GM13977 (cell line): Measurements from ENCODE around the gene ARHGAP22.

Source experiments
- DNase-seq: peaks from one replicate; pipeline ENCODE4 v3.0.0; 2012; ENCODE audit warnings: low spot score
- in situ Hi-C: fragments of 300-500 bp; cut with MboI; formaldehyde crosslinking; loops from one replicate; pipeline ENCODE4 v1.12.0; 2022; ENCODE audit warnings: low sequenced_read_pairs, low pct_unique_long_range_greater_than_20kb, mixed read lengths, inconsistent platforms; ENCODE audit not compliant: unreplicated experiment
- TF ChIP-seq, protein P1 (sequence below): IDR thresholded peaks from 2 replicates; pipeline ENCODE4 v1.5.1; 2012; ENCODE audit warnings: mild to moderate bottlenecking, control low read depth; ENCODE audit not compliant: insufficient read depth; ENCODE audit errors: extremely low read depth, missing control alignments

Gene ARHGAP22

DNA sequence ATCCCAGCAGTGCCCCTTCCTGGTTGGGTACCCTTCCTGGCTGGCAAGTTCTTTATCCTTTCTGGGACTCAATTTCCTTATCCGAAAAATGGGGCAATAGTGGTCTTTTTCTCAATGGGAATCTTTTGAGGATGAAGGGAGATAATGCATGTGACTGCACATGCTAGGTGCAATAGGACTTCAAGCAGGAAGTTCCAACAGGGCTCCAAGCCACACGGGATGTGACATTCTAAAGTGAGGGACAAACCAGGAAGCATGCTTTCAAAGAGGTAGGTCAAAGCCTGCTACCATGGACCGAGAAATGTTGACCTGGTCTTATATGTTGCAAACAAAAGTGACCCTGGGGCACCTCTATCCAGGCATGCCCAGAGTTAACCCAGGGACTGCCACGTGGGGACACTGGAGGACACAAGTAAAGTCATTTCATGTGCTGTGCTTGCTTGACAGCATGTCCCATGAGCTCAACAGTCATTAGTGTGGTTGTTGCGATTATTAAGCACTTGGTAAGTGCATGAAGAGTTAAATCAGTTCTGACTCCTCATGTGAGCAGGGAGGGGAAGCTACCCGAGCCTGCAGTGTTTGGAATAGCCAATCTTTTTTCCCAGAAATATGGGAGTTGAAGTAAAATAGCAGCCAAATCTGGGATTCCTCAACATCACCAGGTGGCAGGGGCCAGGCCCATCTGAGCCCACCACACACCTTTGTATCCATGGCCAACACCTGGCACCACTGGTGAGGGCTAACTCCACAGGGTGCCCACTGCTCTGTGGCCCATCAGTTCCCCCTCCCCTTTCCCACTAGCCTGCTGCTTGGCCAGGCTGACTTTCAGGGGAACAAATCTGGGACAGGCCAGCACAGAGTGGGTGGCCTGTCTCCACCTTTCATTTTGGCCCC is 5.7 kb downstream of the ARHGAP22 start:
- in situ Hi-C loops: loop anchor here (10.0 kb wide), 1 partner anchor 54 kb away; no protein-coding TSS in a partner anchor
- no peak for DNase-seq
- TF ChIP-seq, protein P1, sequence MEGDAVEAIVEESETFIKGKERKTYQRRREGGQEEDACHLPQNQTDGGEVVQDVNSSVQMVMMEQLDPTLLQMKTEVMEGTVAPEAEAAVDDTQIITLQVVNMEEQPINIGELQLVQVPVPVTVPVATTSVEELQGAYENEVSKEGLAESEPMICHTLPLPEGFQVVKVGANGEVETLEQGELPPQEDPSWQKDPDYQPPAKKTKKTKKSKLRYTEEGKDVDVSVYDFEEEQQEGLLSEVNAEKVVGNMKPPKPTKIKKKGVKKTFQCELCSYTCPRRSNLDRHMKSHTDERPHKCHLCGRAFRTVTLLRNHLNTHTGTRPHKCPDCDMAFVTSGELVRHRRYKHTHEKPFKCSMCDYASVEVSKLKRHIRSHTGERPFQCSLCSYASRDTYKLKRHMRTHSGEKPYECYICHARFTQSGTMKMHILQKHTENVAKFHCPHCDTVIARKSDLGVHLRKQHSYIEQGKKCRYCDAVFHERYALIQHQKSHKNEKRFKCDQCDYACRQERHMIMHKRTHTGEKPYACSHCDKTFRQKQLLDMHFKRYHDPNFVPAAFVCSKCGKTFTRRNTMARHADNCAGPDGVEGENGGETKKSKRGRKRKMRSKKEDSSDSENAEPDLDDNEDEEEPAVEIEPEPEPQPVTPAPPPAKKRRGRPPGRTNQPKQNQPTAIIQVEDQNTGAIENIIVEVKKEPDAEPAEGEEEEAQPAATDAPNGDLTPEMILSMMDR: no peak

GRCh38 chr10:48598243-48598935 is 6.5 kb downstream of the ARHGAP22 start:
- no peak for DNase-seq
- in situ Hi-C loops: loop anchor here (10.0 kb wide), 1 partner anchor 54 kb away; no protein-coding TSS in a partner anchor
- TF ChIP-seq, protein P1: no peak

- in situ Hi-C loops: loop anchor here (10.0 kb wide), 1 partner anchor 51 kb away; no protein-coding TSS in a partner anchor
- TF ChIP-seq, protein P1: no peak
- no peak for DNase-seq
Measured at GRCh38 chr10:48595539-48595932, 9.3 kb downstream of the ARHGAP22 start.

DNA sequence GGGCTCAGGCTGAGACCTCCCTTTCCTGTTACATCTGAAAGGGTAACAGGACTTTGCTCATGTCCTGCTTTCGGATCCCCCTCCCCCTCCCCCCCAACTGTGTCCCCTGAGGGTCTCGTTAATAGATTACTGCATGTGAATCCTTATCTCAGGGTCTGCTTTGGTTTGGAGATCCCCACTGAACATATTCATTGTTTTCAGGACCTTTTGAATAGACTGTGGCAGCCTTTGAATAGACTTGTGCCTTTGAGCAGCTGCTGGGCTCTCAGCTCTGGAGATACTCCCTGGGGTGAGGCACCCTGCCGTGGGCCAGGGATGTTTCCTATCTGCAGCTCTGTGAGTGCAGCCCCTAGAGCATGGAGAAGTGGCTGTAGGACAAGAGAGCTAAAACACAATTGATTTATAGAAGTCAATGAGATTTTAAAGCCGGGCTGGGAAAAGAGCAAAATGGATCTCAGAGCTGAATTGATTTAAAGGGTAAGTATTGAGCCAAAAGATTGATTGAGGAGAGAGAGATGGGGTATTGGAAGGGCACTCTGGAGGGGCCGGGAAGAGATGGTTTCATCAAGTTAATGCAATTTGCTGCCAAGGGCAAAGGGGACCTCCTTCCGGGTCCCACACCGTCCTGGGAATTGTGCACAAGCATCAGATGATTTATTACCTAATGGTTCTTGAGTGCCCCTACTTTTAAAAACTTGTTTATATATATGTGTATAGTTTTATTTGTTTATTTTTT is 9.9 kb downstream of the ARHGAP22 start:
- TF ChIP-seq, protein P1: no peak
- DNase-seq: no peak
- in situ Hi-C loops: loop anchor here (10.0 kb wide), 1 partner anchor 50 kb away; no protein-coding TSS in a partner anchor

GRCh38 chr10:48594371-48594770 is 10.5 kb downstream of the ARHGAP22 start:
- TF ChIP-seq, protein P1: no peak
- in situ Hi-C loops: loop anchor here (10.0 kb wide), 1 partner anchor 50 kb away; no protein-coding TSS in a partner anchor
- no peak for DNase-seq

DNA sequence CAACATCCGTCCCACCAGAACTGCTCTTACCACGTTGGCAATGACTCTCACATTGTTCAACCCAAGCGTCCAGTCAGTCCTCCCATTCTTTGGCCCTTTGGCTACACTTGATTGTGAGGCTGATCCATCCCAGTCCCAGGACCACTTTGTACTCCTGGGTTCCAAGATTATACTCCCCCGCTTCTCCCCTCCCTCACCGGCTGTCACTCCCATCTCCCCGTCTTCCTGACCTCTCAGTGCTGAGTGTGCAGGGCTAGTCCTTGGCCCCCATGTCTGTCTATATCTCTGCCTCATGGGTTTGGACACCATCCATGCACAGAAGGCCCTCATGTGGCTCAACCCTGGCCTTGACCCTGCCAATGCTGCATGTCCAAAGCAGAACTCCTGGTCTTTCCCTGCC is 12.5 kb downstream of the ARHGAP22 start:
- in situ Hi-C loops: loop anchor here (10.0 kb wide), 1 partner anchor 48 kb away; no protein-coding TSS in a partner anchor
- TF ChIP-seq, protein P1: no peak

More for the DNA sequence above, 12.5 kb downstream of the ARHGAP22 start:
- no peak for DNase-seq
